Activated B cell treated with CpG ODN at 0.5 μM for 24 hours (primary cell): ENCODE measurements around the gene ATG9A. TPM values are rescaled to one million over a fixed set of nuclear protein-coding genes. Genes with fewer than 3 reads are reported as not detected.

Experiments used
- ATAC-seq: fragments of 200-7000 bp; cut with Tn5 transposase; one replicate; pipeline ENCODE4 v1.10.0; 2021; ENCODE audit warnings: low read depth, mild to moderate bottlenecking, moderate library complexity
- CTCF ChIA-PET: fragments of 350-600 bp; sonication (Branson Sonifier 250); formaldehyde crosslinking; loops from one replicate; lab custom pipeline; 2021; ENCODE audit warnings: antibody characterized with exemption; lab: Charles Lee
- POLR2A ChIA-PET: fragments of 350-600 bp; sonication (Branson Sonifier 250); formaldehyde crosslinking; loops from one replicate; lab custom pipeline; 2021; ENCODE audit warnings: antibody characterized with exemption; lab: Charles Lee
- DNase-seq: peaks from one replicate; pipeline ENCODE4 v3.0.0; 2022
- H3K27ac Mint-ChIP-seq: one replicate; pipeline ENCODE4 v1.8.0; 2020; ENCODE audit warnings: mixed read lengths
- H3K27me3 Mint-ChIP-seq: one replicate; pipeline ENCODE4 v1.8.0; 2021; ENCODE audit warnings: mixed read lengths
- H3K36me3 Mint-ChIP-seq: one replicate; pipeline ENCODE4 v1.8.0; 2021; ENCODE audit warnings: low read depth, mixed read lengths
- H3K4me1 Mint-ChIP-seq: one replicate; pipeline ENCODE4 v1.8.0; 2021; ENCODE audit warnings: mixed read lengths
- H3K4me3 Mint-ChIP-seq: one replicate; pipeline ENCODE4 v1.8.0; 2020; ENCODE audit warnings: mild to moderate bottlenecking, mixed read lengths
- H3K9me3 Mint-ChIP-seq: one replicate; pipeline ENCODE4 v1.8.0; 2020; ENCODE audit warnings: mixed read lengths
- CTCF ChIP-seq: fragments of 200-600 bp; IDR thresholded peaks from one replicate; pipeline ENCODE4 v1.8.0; 2022; ENCODE audit warnings: antibody characterized with exemption, mild to moderate bottlenecking
- intact Hi-C: fragments of 100-400 bp; cut with micrococcal nuclease; formaldehyde crosslinking; loops from one replicate; pipeline ENCODE4 v1.15.1; 2024
- total RNA-seq: library from RNA; stranded (reverse); gene quantifications from 2 replicates; pipeline ENCODE4 v1.2.3, GENCODE V29; 2022

Gene ATG9A
- total RNA-seq, 1 donor from 2014 or later: 38.3 TPM

GRCh38 chr2:219252084-219252483 lies 22.6 kb upstream of the ATG9A start:
- peaks cover 53% of the 10 kb centered on the region for H3K36me3 Mint-ChIP-seq
- peak overlapping the region; percentile 98 for H3K27ac Mint-ChIP-seq
- intact Hi-C loops: loop anchor here (5.0 kb wide), 1 partner anchor 290 kb away; the partner anchor contains the start of genes CHPF and TMEM198
- POLR2A ChIA-PET: interaction anchor here (0.6 to 12.0 kb wide), 15 partner anchors 10 to 961 kb away, joined by 3 to 287 read pairs (median 8); partner anchors contain the start of genes ABCB6, ANKZF1, ATG9A and CNPPD1
- TF ChIP-seq CTCF: no peak
- CTCF ChIA-PET: interaction anchor here (1.2 to 5.2 kb wide), 4 partner anchors 26 to 80 kb away, joined by 3 to 42 read pairs (median 34); partner anchors contain the start of gene DNAJB2
- peak overlapping the region; percentile 82 for H3K4me3 Mint-ChIP-seq
- H3K27me3 Mint-ChIP-seq: no peaks in the 10 kb centered on the region
- DNase-seq (no peak), ATAC-seq (no peak)
- no peaks in the 10 kb centered on the region for H3K9me3 Mint-ChIP-seq
- peaks cover 72% of the 10 kb centered on the region for H3K4me1 Mint-ChIP-seq

- no peak for ATAC-seq
- peak overlapping the region; percentile 82 for H3K4me3 Mint-ChIP-seq
- H3K36me3 Mint-ChIP-seq: peaks cover 53% of the 10 kb centered on the region
- peak overlapping the region; percentile 98 for H3K27ac Mint-ChIP-seq
- DNase-seq: no peak
- TF ChIP-seq CTCF: no peak
- no peaks in the 10 kb centered on the region for H3K27me3 Mint-ChIP-seq
- H3K4me1 Mint-ChIP-seq: peaks cover 76% of the 10 kb centered on the region
- intact Hi-C loops: loop anchor here (5.0 kb wide), 1 partner anchor 291 kb away; the partner anchor contains the start of genes CHPF and TMEM198
- CTCF ChIA-PET: interaction anchor here (1.2 to 5.2 kb wide), 3 partner anchors 27 to 80 kb away, joined by 3 to 35 read pairs (median 34); partner anchors contain the start of gene DNAJB2
- POLR2A ChIA-PET: interaction anchor here (0.6 to 12.0 kb wide), 9 partner anchors 10 to 359 kb away, joined by 3 to 287 read pairs (median 61); partner anchors contain the start of genes ABCB6, ANKZF1, ATG9A and CNPPD1
- no peaks in the 10 kb centered on the region for H3K9me3 Mint-ChIP-seq
These were observed 22.2 kb upstream of the ATG9A start for GRCh38 chr2:219251656-219252055.

GRCh38 chr2:219250049-219250781 lies 20.8 kb upstream of the ATG9A start:
- Mint-ChIP-seq H3K27ac (peak overlapping the region; percentile 98), H3K36me3 (peaks cover 55% of the 10 kb centered on the region), H3K4me1 (peaks cover 77% of the 10 kb centered on the region), H3K4me3 (peak overlapping the region; percentile 82), H3K27me3 (no peaks in the 10 kb centered on the region), H3K9me3 (no peaks in the 10 kb centered on the region)
- POLR2A ChIA-PET: interaction anchor here (0.6 to 12.0 kb wide), 17 partner anchors 11 to 371 kb away, joined by 3 to 287 read pairs (median 8); partner anchors contain the start of genes ABCB6, ANKZF1, ATG9A and CNPPD1
- DNase-seq: no peak
- no peak for ATAC-seq
- CTCF ChIA-PET: interaction anchor here (1.1 to 5.2 kb wide), 4 partner anchors 18 to 44 kb away, joined by 3 to 35 read pairs (median 18); partner anchors contain the start of genes ANKZF1, ATG9A and DNAJB2
- intact Hi-C loops: loop anchor here (5.0 kb wide), 1 partner anchor 292 kb away; the partner anchor contains the start of genes CHPF and TMEM198
- no peak for TF ChIP-seq CTCF

- ChIA-PET CTCF (interaction anchor here (1.1 to 5.2 kb wide), 5 partner anchors 18 to 90 kb away, joined by 3 to 35 read pairs (median 4); partner anchors contain the start of genes ANKZF1, ATG9A and DNAJB2), POLR2A (interaction anchor here (0.6 to 12.0 kb wide), 22 partner anchors 8 to 370 kb away, joined by 3 to 287 read pairs (median 4); partner anchors contain the start of genes ABCB6, ANKZF1, ATG9A and CNPPD1)
- no peak for TF ChIP-seq CTCF
- H3K27ac Mint-ChIP-seq: peak overlapping the region; percentile 98
- H3K27me3 Mint-ChIP-seq: no peaks in the 10 kb centered on the region
- peaks cover 55% of the 10 kb centered on the region for H3K36me3 Mint-ChIP-seq
- H3K9me3 Mint-ChIP-seq: no peaks in the 10 kb centered on the region
- intact Hi-C loops: loop anchor here (1.0 kb wide), 2 partner anchors 20 to 30 kb away; partner anchors contain the start of genes ANKZF1, ATG9A and DNAJB2
- ATAC-seq: peak; percentile 29
- DNase-seq: peak; percentile 45
- peak overlapping the region; percentile 82 for H3K4me3 Mint-ChIP-seq
- peaks cover 76% of the 10 kb centered on the region for H3K4me1 Mint-ChIP-seq
These were observed 20.0 kb upstream of the ATG9A start for GRCh38 chr2:219249203-219249980.
